OCI-LY7 (cell line): Measurements from ENCODE around the gene DDX52. TPM values are rescaled to one million over a fixed set of nuclear protein-coding genes. Genes with fewer than 3 reads are reported as not detected.

Source experiments
- BruUV-seq: library from RNA; stranded (reverse); fragments of 400-500 nt; replicated peaks from 2 replicates; lab custom pipeline; 2021; lab: Mats Ljungman, UMichigan
- CTCF ChIA-PET: fragments of 300-600 bp; sonication (Branson Sonifier 250); formaldehyde crosslinking; loops from one replicate; lab custom pipeline; 2022; ENCODE audit warnings: antibody characterized with exemption; ENCODE audit not compliant: unreplicated experiment; lab: Charles Lee
- POLR2A ChIA-PET: fragments of 300-600 bp; sonication (Branson Sonifier 250); formaldehyde crosslinking; loops from one replicate; lab custom pipeline; 2022; ENCODE audit warnings: antibody characterized with exemption; lab: Charles Lee
- DNase-seq: peaks from one replicate; pipeline ENCODE4 v3.0.0-alpha.2; 2015; ENCODE audit warnings: low spot score
- H2AFZ ChIP-seq: fragments of 200-600 bp; sonication (generic), shearing (Covaris generic); 2 replicates; pipeline ENCODE4 v1.6.1; 2014; ENCODE audit warnings: mild to moderate bottlenecking, antibody characterized with exemption, low read length, moderate library complexity
- H3K27ac ChIP-seq: fragments of 200-600 bp; sonication (generic); 2 replicates; pipeline ENCODE4 v1.5.1; 2014; ENCODE audit warnings: mixed run types, low read depth, mild to moderate bottlenecking, moderate library complexity, low read length, inconsistent platforms; ENCODE audit not compliant: poor library complexity, severe bottlenecking
- H3K36me3 ChIP-seq: fragments of 200-600 bp; sonication (generic); 2 replicates; pipeline ENCODE4 v1.6.1; 2014; ENCODE audit warnings: mild to moderate bottlenecking, antibody characterized with exemption, low read length, moderate library complexity, mixed read lengths; ENCODE audit not compliant: insufficient read depth
- H3K4me1 ChIP-seq: fragments of 200-600 bp; sonication (generic); 2 replicates; pipeline ENCODE4 v1.5.1; 2014; ENCODE audit warnings: mild to moderate bottlenecking, low read length; ENCODE audit not compliant: insufficient read depth, poor library complexity, severe bottlenecking
- H3K4me2 ChIP-seq: fragments of 200-600 bp; sonication (generic); 2 replicates; pipeline ENCODE4 v1.6.1; 2014; ENCODE audit warnings: mild to moderate bottlenecking, low read length
- H3K4me3 ChIP-seq: fragments of 200-600 bp; sonication (generic); 2 replicates; pipeline ENCODE4 v1.5.1; 2014; ENCODE audit warnings: mild to moderate bottlenecking, low read depth, low read length; ENCODE audit not compliant: poor library complexity, severe bottlenecking
- H3K79me2 ChIP-seq: fragments of 200-600 bp; sonication (generic); 2 replicates; pipeline ENCODE4 v1.6.1; 2016; ENCODE audit warnings: low read depth, mild to moderate bottlenecking, low read length, moderate library complexity, mixed read lengths; ENCODE audit not compliant: insufficient read depth
- H3K9me2 ChIP-seq: fragments of 200-600 bp; sonication (generic); 2 replicates; pipeline ENCODE4 v1.6.1; 2016; ENCODE audit warnings: mild to moderate bottlenecking, low read length, mixed read lengths; ENCODE audit not compliant: insufficient read depth
- H3K9me3 ChIP-seq: fragments of 200-600 bp; sonication (generic); 2 replicates; pipeline ENCODE4 v1.6.1; 2014; ENCODE audit warnings: mild to moderate bottlenecking, mixed run types, low read length, mixed read lengths
- H4K20me1 ChIP-seq: fragments of 200-600 bp; sonication (generic); 2 replicates; pipeline ENCODE4 v1.6.1; 2014; ENCODE audit warnings: mild to moderate bottlenecking, antibody characterized with exemption, low read length, moderate library complexity, mixed read lengths; ENCODE audit not compliant: insufficient read depth
- EZH2phosphoT487 ChIP-seq: fragments of 200-600 bp; sonication (generic); IDR thresholded peaks from 2 replicates; pipeline ENCODE4 v1.6.1; 2018; ENCODE audit warnings: low read depth, borderline replicate concordance, mild to moderate bottlenecking, mixed run types, antibody characterized with exemption, low read length, moderate library complexity, mixed read lengths
- intact Hi-C: fragments of 100-400 bp; cut with micrococcal nuclease; formaldehyde crosslinking; loops from one replicate; pipeline ENCODE4 v1.10.0; 2022; ENCODE audit not compliant: unreplicated experiment
- total RNA-seq, 2 experiments: library from RNA; depleted of rRNA in 1 of 2; stranded (reverse); fragments of >200 nt in 1 of 2; shearing (Covaris generic) in 1 of 2; gene quantifications; 2 replicates each; pipeline ENCODE4 v1.2.3, GENCODE V29; 2014 to 2022
- TF ChIP-seq, protein P1 (sequence below): fragments of 200-600 bp; sonication (generic); conservative IDR thresholded peaks from 2 replicates; pipeline ENCODE4 v1.5.1; 2014; ENCODE audit warnings: mild to moderate bottlenecking, antibody characterized with exemption, low read length, moderate library complexity, mixed read lengths

The DDX52 gene
- total RNA-seq, 2 experiments from 2014 or later, result 18.1 to 35.2 TPM

DNA sequence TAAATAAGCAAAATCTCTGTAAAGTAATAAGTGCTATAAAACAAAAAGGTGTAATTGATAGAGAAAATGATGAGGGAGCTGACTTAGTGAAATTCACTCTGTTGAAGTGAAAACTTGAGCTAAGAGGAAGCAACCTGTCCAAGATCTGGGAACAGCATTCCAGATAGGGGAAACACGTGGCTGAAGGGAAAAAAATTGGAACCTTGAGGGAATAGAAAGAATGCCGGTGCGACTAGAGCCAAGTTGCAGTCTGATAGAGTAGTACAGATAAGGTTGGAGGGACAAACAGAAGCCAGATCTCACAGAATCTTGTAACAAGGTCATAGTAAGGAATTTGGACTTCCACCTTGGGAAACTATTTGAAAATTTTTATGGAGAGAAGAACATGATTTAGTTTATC, 623 bp upstream of the DDX52 start:
- ChIA-PET CTCF (no interaction called here), POLR2A (no interaction called here)
- Histone ChIP-seq H3K4me2 (peak overlapping the region; percentile 98), H3K9me2 (no peaks in the 10 kb centered on the region), H3K36me3 (peaks cover 31% of the 10 kb centered on the region), H3K27ac (no peak overlapping the region), H2AFZ (peak overlapping the region; percentile 99), H3K4me3 (peak overlapping the region; percentile 98), H4K20me1 (no peaks in the 10 kb centered on the region), H3K9me3 (no peaks in the 10 kb centered on the region), H3K79me2 (peaks cover 33% of the 10 kb centered on the region), H3K4me1 (peaks cover 17% of the 10 kb centered on the region)
- DNase-seq, result no peak
- no TSS peak for BruUV-seq
- intact Hi-C loops, result no loop called here
- TF ChIP-seq, protein P1, sequence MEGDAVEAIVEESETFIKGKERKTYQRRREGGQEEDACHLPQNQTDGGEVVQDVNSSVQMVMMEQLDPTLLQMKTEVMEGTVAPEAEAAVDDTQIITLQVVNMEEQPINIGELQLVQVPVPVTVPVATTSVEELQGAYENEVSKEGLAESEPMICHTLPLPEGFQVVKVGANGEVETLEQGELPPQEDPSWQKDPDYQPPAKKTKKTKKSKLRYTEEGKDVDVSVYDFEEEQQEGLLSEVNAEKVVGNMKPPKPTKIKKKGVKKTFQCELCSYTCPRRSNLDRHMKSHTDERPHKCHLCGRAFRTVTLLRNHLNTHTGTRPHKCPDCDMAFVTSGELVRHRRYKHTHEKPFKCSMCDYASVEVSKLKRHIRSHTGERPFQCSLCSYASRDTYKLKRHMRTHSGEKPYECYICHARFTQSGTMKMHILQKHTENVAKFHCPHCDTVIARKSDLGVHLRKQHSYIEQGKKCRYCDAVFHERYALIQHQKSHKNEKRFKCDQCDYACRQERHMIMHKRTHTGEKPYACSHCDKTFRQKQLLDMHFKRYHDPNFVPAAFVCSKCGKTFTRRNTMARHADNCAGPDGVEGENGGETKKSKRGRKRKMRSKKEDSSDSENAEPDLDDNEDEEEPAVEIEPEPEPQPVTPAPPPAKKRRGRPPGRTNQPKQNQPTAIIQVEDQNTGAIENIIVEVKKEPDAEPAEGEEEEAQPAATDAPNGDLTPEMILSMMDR, result no peak
- no peak for TF ChIP-seq EZH2phosphoT487

GRCh38 chr17:37642681-37643080, 565 bp downstream of the DDX52 start:
- peaks cover 42% of the 10 kb centered on the region for H3K36me3 ChIP-seq
- CTCF ChIA-PET, result no interaction called here
- no peaks in the 10 kb centered on the region for H4K20me1 ChIP-seq
- H3K9me3 ChIP-seq, result no peaks in the 10 kb centered on the region
- peaks cover 17% of the 10 kb centered on the region for H3K4me1 ChIP-seq
- peaks cover 39% of the 10 kb centered on the region for H3K79me2 ChIP-seq
- TF ChIP-seq, protein P1, result no peak
- intact Hi-C loops, result no loop called here
- POLR2A ChIA-PET, result no interaction called here
- peak overlapping the region; percentile 98 for H3K4me3 ChIP-seq
- DNase-seq, result peak; percentile 16
- no peaks in the 10 kb centered on the region for H3K9me2 ChIP-seq
- BruUV-seq, result TSS peak; percentile 83
- peak overlapping the region; percentile 98 for H3K4me2 ChIP-seq
- peak overlapping the region; percentile 99 for H2AFZ ChIP-seq
- H3K27ac ChIP-seq, result peak overlapping the region; percentile 47

DNA sequence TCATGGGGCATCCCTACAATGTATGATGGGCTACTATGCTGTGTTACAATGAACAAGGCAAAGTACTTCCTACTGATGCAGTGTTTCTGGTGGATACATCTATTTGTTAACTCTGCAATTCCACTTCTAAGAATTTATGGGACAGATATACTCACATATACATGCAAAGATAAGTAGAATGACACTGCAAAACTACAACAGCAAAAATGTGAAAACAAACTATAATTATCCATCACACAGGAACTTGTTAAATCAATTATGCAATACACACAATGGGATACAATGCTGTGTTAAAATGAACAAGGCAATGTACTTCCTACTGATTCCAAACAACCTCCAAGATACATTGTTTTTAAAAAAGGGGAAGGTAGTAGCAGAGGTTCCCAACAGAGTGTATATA, 3.2 kb downstream of the DDX52 start:
- TF ChIP-seq EZH2phosphoT487, result no peak
- TF ChIP-seq, protein P1, result no peak
- ChIA-PET POLR2A (interaction anchor here (1.4 kb wide), 1 partner anchor 30 kb away, joined by 9 read pairs; no protein-coding TSS in a partner anchor), CTCF (no interaction called here)
- peaks cover 39% of the 10 kb centered on the region for H3K79me2 ChIP-seq
- H3K4me1 ChIP-seq, result peaks cover 17% of the 10 kb centered on the region
- H4K20me1 ChIP-seq, result no peaks in the 10 kb centered on the region
- no peaks in the 10 kb centered on the region for H3K9me2 ChIP-seq
- no peak overlapping the region for H3K27ac ChIP-seq
- H3K9me3 ChIP-seq, result peaks cover 9% of the 10 kb centered on the region; the same call in 1 of the 2 replicates
- BruUV-seq, result TSS peak; percentile 19
- no peak overlapping the region for H3K4me2 ChIP-seq
- peaks cover 69% of the 10 kb centered on the region for H3K36me3 ChIP-seq
- intact Hi-C loops, result no loop called here
- no peak overlapping the region for H3K4me3 ChIP-seq
- no peak for DNase-seq
- no peak overlapping the region for H2AFZ ChIP-seq
